GM21390 (cell line): ENCODE results near the gene RNU7-1.
A peak's percentile ranks its signal among the peaks of the same experiment; 100 is the strongest.

ENCODE experiments used
- ATAC-seq: cut with Tn5 transposase; IDR thresholded peaks from one replicate; pipeline ENCODE4 v1.9.1; 2021; ENCODE audit not compliant: unreplicated experiment

Gene RNU7-1

GRCh38 chr12:6963016-6963731 lies 19.6 kb downstream of the RNU7-1 start:
- ATAC-seq = no peak

- no peak for ATAC-seq
These were observed 20.3 kb downstream of the RNU7-1 start for GRCh38 chr12:6963791-6964413.

- no peak for ATAC-seq
These were observed 21.0 kb downstream of the RNU7-1 start for GRCh38 chr12:6964605-6965025.

DNA sequence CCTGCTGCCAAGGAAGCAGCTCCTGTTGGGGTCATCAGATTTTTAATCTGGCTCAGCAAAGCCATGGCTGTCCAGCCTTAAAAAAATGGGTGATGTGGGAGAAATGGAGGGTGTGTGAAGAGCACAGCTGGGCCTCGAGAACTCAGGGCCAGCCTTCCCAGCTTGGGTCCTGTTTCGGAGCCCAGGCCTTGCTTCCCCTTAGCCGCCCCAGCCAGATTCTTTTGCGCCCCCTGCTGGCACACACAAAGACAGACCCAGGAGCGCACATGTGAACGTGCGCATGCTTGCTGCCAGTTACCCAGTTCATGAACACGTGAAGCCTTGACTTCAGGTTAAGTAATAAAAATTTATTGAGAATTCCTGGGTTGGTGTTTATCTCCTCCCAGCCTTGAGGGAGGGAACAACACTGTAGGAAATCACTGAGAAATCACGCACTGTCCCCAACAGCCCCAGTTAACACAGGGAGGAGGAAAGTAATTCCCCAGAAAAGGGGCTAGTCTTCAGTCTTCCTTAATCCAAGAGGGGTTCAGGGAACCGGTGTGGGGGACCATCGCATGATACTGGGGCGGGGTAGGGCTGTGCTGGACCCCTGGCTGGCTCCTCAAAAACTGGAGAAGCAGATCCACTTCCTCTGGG lies 21.5 kb downstream of the RNU7-1 start:
- ATAC-seq = peak; percentile 38

- no peak for ATAC-seq
These were observed 22.1 kb downstream of the RNU7-1 start for GRCh38 chr12:6965714-6966113.

- no peak for ATAC-seq
These were observed 22.7 kb downstream of the RNU7-1 start for GRCh38 chr12:6966351-6966750.

DNA sequence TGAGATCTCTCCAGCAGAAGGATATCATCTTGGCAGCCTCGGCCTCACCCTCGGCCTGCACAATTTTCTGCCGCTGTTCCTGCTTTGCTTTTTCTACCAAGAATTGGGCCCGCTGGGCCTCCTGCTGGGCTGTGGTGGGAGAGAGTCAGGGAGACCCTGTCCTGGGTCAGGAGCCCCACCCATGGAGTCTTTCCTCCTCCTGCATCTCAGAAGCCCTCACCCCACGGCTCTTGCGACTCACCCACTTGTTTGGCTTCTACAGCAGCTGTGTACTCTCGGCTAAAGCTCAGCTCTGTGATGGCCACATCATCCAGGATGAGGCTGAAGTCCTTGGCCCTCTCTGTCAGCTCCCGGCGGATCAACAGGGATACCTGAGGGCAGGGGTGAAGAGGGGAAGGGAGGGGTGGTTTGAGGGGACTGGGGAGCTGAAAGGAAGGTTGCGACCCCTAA lies 24.1 kb downstream of the RNU7-1 start:
- no peak for ATAC-seq

DNA sequence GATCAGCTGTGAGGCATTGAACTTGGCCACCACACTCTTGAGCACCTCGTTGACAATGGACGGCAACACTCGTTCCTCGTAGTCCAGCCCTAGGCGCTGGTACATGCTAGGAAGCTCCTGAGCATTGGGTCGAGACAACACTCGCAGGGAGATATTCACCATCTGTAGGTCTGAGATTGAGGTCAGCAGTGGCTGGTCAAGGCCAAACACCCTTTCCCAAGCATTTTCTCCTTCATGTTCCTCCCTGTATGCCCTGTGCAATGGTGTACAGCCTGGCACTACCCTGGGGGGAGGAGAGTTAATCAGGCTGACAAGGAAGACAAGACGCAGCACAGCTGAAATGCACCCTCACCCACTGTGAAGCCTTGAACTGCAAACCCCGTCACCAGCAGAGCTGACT lies 24.8 kb downstream of the RNU7-1 start:
- ATAC-seq = no peak

DNA sequence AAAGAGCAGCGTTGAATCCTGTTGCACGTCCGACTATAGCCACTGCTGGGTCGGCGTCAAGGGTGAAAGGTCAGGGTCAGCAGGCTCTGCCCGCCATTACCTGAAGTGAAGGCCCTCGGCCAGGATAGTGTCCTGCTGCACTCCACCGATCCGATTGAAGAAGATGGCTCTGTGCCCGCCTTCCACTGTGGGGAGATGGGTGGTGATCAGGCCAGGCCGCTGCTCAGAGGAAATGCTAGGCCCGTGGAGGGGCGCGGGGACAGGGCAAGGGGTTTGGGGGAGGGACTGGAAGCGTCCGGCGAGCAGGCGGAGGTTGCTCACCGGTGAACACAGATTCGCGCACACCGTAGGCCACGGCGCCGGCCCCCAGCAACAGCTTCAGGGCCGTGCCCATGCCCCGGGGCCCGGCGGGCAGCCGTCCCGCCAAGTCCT lies 26.5 kb downstream of the RNU7-1 start:
- no peak for ATAC-seq

DNA sequence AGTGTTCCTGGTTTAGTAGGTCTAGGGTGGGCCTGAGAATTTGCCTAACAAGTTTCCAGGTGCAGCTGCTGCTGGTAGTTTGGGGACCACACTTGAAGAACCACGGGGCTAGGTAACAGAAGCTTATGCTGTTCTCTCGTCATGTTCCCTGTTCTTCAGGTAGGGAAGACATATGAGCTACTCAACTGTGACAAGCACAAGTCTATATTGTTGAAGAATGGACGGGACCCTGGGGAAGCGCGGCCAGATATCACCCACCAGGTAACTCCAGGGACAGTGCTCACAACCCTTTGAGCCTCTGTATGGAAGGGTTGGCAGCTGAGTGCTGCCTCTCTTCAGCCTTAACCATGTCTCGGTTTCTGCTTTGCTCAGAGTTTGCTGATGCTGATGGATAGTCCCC lies 30.6 kb downstream of the RNU7-1 start:
- no peak for ATAC-seq

DNA sequence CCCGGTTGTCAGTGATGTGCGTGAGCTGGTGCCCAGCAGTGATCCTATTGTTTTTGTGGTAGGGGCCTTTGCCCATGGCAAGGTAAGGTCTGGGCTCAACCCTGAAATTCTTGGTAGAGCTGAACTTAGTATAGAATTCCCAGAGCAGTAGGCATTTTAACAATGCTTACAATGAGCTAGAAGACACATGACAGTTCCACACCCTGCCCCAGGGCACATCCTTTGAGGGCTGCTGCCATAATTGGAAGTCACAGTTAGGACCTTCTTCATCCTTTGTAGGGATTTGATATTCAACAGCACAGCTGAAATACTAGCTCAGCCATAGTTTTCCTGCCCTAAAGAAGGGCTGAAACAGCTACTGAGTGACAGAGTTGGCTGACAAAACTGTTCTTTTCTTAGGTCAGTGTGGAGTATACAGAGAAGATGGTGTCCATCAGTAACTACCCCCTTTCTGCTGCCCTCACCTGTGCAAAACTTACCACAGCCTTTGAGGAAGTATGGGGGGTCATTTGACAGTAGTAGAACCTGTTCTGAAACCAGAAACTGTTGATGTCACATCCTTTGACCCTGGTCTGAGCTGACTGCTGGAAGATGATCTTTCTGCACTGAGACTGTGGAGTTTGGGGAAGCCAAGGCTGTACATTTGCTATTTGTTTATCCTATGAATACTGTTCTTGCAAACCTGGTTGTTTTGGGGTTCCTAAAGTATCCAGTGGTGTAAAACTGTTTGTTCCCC lies 31.8 kb downstream of the RNU7-1 start:
- no peak for ATAC-seq

GRCh38 chr12:6977653-6978052 lies 34.0 kb downstream of the RNU7-1 start:
- ATAC-seq = no peak

GRCh38 chr12:6978188-6978587 lies 34.6 kb downstream of the RNU7-1 start:
- ATAC-seq = no peak

DNA sequence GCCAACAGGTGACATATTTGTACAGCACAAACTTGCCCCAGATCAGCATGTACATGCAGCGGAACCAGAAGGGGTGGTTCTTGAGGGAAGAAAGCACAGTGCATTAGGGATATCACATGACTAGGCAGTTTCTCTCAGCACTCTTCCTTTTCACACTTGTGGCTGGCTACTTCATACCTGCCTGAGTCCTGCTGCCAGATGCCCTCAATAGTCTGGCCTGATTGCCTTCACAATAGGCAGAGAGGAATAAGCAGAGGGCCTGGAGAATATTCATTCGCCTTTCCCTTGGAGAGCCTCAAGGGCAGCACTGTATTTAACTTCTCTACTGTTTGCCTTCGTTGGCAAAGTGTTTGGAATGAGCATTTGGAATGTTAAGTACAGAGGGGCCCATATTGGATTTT lies 35.0 kb downstream of the RNU7-1 start:
- no peak for ATAC-seq

- ATAC-seq = no peak
These were observed 35.4 kb downstream of the RNU7-1 start for GRCh38 chr12:6979021-6979420.

GRCh38 chr12:6979453-6979852 lies 35.8 kb downstream of the RNU7-1 start:
- ATAC-seq = no peak

DNA sequence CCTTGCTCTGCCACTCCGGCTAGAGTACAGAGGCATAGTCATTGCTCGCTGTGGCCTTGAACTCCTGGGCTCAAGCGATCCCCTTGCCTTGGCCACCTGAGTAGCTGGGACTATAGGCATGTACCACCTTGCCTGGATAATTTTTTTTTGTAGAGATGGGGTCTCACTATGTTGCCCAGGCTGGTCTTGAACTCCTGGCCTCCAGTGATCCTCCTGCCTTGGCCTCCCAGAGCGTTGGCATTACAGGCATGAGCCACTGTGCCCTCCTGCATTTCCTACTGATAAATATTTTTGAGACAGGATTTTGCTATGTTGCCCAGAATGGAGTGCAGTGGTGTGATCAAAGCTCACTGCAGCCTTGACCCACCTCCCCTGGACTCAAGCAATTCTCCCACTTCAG lies 36.5 kb downstream of the RNU7-1 start:
- no peak for ATAC-seq

DNA sequence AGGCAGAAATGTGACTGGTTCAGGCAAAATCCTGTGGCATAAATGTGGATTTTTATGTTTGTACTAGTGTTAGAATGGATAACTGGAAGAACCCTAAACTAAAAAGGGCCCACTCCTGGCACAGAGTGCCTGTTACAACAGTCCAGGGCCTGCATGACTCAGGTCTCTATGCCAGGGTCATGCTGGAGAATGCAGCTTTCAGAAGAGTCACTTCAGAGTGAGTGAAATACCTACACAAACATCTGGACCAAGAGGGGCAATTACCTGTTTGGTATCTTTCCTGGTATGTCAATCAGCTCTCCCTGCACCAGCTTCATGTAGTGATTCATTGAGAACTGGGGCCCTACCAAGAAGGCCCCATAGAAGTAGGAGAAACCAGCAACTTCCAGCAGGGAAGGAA lies 37.1 kb downstream of the RNU7-1 start:
- ATAC-seq = no peak

- ATAC-seq = no peak
These were observed 37.8 kb downstream of the RNU7-1 start for GRCh38 chr12:6981152-6982052.

- no peak for ATAC-seq
These were observed 38.9 kb downstream of the RNU7-1 start for GRCh38 chr12:6982532-6982931.
